HuH-7 (cell line): ENCODE data around the gene NRCAM.
A peak's percentile ranks its signal among the peaks of the same experiment; 100 is the strongest.

Experiments used
- DNase-seq: peaks from one replicate; pipeline ENCODE4 v3.0.0; 2011; ENCODE audit warnings: low spot score

NRCAM gene

DNA sequence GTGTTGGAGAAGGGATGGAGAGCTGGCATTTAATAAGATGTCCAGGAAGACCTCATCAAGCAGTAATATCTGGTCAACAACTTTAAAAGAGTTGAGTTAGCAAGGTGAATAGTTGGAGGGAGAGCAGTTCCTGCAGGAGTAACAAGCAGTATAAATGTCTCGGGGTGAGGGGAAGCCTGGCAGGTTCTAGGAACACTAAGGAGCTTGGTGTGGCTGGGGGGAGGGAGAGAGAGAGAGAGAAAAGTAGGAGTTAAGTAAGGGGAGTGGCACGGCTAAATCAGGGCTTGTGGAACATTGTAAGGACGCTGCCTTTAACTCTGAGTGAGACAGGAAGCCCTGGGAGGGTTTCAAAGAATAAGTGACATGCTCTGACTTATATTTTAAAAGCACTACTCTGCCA is 304.0 kb downstream of the NRCAM start:
- DNase-seq, result no peak

DNA sequence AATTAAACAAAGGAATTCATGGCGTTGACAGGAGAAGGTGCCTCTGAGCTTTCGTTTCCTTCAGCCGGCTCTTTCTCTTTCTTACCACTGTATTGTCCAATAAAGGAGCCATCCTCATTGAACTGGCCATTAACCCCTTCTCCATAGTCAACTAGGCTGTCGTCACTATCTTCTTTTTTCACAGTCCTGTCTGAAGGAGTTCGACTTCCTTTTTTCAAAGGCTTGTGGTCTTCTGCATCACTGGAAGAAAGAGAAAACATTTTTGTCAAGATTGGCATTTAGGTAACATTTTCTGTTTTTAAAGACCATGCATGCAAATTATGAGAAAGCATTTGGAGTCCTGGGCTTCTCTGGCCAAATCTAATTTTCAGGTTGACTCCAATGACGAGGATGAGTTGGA is 306.3 kb downstream of the NRCAM start:
- no peak for DNase-seq

DNA sequence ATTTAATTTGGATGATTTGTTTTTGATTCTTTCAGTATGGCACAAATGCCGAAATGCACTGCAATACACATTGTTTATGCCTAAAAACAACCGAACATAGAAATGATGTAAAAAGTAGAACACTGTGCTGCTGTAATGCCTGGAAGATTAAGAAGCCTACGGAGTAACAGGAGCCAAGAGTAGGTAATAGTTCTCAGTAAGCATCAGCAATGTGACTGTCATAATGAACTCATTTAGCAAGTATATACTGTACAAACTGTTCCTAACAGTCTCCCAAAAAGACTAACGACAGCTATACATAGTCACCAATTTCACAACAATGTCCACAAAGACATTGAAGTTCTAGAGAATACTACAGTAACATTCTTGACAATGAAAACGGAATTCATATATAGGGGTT is 307.1 kb downstream of the NRCAM start:
- no peak for DNase-seq

DNA sequence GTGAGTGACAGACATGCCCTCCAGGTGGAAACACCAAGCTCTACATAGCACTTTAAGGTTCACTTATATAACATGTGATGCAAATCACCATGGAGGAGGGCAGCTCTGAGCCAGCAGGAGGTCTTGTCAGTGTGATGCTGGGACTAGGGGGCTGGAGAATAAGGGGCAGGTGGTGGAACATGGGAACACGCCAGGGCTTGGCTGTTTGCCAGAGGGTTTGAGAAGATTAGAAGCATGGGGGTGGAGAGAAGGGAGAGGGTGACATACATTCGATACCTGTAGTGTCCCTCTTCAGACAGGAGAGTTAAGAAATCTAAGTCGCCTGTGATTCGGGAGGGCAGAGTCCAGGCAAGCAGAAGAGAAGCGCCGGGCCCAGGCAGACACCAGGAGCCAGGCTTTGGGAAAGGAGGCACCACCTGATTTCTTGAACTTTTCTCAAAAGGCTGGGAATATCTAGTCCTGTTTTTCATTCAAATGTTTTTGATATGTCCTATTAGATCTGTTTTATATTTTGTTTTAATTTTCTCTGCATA is 309.1 kb downstream of the NRCAM start:
- no peak for DNase-seq

DNA sequence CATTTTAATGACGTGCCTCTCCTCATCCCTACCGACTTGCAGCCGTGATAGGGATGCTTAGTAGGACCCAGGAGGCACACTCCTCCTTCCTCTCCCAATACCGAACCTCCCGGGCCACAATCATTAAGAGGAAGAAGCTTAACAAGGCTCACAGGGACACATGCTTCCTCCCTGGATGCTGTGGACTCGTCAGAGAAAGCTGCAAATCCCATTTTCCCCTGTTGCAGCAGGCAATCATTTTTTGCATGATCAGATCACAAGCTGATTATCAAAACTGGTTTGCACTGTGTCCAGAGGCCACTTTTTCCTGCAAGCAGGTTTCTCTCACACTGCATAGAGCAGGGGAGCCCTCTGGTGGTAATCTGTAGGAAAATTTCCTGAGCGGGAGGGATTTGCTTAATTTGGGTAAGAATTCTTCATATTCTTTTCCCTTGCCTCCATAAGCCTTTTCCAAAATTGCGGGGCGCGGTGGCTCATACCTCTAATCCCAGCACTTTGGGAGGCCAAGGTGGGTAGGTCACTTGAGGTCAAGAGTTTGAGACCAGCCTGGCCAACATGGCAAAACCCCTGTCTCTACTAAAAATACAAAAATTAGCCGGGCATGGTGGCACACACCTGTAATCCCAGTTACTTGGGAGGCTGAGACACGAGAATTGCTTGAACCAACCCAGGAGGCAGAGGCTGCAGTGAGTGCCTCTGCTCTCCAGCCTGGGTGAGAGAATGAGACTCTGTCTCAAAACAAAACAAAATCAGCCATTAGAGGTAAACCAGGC is 310.0 kb downstream of the NRCAM start:
- DNase-seq, result peak; percentile 64

DNA sequence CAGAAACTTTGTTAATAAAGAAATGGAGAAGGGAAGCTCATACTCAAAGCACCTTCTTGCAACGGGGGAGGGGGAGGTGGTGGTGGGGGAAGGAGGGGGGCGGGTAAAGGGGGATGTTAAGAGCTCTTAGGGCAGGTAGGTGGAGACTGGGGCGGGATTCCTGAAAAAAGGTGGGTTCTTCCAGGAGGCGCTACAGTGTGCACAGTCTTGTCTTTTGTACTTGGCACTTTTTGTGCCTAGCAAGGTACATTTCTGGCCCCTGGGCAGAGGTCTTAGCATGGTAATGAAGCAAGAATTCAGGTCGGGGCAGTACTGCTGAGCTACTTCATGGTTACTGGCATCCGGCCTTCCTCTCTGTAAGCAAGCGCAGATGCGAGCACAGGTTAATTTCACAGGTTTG is 310.8 kb downstream of the NRCAM start:
- no peak for DNase-seq

DNA sequence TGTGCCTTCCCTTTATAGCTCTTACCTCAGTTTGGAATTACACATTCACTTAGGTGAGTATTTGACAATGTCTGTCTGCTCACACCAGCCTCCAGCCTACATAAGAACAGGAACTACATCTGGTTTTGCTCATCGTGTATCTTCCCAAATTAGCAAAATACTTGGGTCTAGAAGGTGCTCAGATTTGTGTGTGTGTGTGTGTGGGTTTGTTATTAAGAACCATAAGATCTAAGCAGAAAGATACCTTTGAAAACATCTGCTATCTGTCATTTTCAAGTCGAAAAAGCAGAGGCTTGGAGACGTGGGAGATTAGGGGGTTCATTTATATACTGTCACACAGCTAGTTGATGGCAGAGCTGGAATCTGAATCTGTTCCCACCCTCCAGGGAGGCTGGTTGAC is 311.3 kb downstream of the NRCAM start:
- no peak for DNase-seq

DNA sequence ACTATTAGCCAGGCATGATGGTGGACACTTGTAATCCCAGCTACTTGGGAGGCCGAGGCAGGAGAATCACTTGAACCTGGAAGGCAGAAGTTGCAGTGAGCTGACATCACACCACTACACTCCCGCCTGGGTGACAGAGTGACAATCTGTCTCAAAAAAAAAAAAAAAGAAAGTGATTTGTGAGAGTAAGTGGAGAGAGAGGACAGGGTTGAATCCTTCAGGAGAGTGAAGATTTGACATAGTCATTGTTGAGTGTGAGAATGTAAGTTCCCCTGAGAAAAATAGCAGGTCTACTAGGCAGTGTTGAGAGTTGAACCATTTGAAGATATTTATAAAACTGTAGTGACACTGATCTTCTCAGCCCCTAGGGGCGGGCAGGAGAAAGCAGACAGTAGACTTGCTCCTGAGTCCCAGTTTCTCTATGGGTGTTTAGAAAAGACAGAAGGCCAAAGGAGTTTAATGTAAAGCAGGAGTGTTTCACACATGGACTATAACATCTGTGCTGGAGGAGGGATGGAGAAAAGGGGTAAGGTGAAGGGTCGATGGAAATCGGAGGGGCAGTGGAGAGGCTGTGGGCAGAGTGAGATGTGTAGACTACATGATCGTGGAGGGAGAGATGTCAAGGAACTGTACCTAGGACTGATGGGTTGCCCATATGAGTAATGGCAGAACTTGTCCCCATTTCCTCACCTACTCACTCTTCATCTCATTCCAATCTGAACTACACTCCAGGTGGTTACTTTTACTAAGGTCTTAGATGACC is 312.4 kb downstream of the NRCAM start:
- DNase-seq, result no peak

DNA sequence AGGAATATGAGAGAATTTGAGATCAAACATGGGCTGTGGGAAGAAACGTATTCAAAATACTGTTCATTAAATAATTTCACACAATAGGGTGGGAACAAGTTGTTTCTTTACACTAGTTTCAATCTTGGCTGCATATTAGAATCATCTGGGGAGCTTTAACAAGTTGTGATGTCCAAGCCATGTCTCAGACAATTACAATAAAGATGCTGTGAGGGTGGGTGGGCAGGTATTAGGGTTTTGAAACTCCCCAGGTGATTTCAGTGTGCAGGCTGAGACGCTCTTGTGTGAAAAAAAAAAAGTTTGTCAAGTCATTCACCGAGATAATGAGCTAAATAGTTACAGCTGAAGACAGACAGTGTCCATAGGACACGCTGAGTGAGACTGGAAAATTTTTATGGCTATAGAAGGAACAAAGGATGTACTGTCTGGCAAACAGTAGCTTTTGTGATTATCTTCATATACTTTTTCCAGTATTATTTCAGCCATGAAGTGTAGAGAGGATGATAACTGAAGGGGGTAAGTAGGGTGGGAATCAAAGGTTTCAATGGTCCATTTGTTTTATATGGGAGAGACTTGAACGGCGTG is 313.5 kb downstream of the NRCAM start:
- no peak for DNase-seq

DNA sequence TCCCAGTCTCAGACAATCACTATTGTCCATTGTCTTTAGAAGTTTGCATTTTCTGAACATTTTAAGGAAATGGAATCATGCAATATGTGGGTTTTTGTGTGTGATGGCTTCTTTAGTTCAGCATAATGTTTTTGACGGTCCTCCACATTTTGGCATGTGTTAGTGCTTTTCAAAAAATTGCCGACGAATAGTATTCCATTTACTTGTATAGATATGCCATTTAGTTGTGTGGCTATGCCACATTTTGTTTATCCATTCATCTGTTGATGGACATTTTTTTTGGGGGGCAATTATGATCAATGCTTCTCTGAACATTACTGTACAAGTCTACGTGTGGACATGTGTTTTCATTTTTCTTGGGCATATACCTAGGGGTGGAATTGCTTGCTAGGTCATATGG is 314.1 kb downstream of the NRCAM start:
- DNase-seq, result no peak

DNA sequence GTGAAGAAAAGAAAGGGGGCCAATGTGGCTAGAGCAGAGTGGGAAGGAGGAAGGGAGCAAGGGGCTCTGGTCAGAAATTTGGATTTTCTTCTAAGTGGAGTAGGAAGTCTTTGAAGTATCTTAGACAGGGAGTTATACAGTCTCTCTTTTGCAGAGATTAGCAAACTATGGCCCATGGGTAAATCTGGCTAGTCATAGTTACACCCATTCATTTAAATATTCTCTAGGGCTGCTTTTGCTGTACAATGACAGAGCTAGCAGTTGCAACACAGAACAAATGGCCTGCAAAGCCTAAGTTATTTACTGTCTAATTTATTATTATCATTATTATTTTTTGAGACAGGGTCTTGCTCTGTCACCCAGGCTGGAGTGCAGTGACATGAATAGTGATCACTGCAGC is 315.6 kb downstream of the NRCAM start:
- no peak for DNase-seq

DNA sequence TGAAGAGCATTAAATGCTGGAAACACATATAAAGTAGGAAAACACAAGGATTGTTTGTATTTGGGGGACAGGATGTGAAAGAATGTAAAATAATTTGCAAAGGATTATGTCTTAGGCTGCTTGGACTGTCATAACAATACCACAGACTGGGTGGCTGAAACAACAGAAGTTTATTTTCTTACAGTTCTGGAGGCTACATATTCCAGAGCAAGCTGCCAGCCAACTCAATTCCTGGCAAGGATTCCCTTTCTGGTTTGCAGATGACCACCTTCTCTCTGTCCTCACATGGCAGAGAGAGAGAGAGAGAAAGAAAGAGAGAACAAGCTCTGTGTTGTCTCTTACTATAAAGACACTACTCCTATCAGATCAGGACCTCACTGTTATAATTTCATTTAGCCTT is 317.3 kb downstream of the NRCAM start:
- no peak for DNase-seq

DNA sequence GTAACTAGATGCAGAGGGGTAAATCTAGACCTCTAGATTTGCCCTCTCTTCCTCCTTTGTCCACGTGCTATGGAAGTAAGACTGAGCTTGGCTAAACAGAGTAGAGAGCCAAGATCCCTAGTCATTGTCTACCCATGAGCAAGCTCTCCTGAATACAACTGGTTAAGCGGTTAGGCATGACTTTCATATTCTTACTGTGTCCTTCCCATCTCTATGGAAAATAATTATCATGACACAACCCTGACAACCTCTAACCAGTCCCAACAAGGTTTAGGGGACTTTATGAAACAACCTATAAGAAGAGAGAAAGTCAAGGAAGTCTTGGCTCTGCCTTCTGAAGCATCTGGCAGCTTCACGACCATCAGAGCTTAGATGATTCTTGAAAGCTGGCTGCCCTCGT is 318.2 kb downstream of the NRCAM start:
- no peak for DNase-seq

DNA sequence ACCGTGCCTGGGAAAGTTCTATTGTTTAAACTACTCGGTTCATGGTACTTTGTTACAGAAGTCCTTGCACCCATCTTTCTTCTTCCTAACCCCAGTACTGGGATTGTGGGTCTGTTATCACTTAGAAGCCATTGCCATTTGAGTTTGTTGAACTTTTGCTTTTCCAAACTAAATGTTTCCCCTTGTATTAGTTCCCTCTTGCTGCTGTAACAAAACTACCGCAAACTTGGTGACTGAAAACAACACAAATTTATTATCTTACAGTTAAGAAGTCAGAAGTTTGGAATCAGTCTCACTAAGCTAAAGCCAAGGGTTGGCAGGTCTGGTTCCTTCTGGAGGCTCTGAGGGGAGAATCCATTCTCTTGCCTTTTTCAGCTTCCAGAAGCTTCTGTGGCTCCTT is 319.2 kb downstream of the NRCAM start:
- DNase-seq, result no peak

DNA sequence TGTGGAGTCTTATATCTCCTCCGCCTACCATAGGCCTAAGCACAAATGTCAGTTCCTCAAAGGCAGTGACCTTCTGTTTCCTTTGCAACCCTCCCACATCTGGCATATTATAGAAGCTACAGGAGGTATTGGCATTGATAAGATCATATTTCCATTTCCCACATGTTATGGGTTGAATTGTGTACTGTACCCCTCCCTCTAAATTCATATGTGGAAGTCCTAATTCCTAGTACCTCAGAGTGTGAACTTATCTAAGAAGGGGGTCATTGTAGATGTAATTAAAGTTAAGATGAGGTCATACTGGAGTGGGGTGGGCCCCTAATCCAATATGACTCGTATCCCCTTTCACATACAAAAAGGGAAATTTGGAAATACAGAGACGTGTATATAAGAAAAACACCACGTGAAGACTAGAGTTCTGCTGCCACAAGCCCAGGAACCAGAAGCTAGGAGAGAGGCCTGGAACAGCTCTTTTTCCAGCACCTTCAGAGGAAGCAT is 320.0 kb downstream of the NRCAM start:
- DNase-seq, result no peak

DNA sequence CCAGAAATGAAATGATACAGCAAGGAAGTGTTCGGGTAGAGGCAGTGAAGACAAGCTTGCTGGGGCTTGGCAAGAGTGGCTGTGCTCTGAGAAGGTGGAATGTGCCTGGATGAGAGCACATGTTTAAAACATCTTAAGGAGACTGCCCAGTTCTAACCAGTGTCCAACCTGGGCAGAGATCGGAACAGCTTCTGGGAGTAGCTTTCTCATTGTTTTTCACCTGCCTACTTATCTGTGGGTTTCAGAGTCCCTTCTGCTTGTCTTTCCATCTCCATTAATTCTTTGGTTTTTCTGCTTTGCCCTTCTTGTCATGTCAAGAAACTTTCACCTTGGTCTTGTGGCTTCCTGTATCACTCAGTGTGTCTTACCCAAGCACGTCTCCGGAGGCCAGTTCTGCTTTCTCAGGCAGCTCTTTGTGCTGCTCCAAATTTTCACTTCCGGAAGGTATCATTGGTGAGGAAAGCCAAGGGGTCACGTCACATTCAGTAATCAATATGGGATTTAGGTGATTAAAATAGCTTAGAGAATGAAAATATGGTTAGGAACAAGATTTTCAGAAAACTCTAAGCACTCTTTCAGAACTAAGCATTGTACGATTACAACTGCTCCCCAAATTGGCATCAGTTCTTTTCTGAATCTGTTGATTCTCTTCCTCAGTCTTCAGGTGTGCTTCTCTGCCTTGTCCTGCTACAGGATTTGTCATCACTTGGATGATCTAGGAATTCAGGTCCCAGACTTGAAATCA is 320.6 kb downstream of the NRCAM start:
- DNase-seq, result no peak

DNA sequence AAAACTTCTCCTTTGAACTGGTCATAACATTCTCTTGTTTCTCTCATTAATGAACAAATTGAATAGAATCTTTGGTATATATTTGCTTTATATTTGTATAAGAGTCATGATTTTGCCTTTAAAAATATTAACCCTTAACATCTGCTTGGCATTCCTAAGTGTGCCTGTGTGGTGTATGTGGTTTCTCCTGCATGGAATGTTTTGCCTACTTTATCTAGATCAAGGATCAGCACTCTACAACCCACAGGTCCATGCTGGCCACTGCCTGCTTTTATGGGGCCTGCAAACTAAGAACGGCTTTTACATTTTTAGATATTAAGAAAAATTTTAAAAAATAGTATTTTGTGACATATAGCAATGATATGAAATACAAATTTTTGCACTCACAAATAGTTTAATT is 321.8 kb downstream of the NRCAM start:
- no peak for DNase-seq

DNA sequence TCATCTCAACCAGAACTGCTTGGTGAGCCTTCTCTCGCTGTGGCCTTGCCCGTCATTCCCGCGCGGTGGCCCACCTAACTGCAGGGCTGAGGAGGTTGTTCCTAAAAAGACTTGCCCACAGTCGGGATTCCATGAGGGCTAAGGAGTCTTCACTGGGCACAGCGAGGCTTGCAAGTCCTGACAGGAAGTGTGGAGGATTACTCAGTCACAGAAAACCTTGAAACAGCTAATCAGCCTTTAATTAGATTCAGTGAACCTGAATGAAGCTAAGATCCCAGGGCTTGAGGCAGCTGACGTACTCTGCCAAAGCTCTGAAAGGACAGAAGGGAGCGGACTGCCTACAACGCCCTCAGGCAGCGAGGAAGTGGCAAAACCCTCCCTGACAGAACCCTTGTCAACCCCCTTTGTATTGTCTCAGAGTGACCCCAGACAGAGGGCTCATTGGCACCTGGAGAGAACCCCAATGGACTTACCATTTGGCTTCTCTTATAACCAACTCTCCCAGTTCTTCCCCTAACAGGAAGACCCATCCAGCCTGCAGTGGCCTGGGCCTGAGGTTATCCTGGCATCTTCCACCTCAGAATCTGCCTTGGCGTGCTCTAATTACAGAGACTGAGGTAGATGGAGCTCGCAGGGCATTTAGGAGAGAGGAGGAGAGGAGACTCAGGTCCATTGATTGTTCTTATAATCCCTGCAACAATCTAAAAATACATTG is 323.5 kb downstream of the NRCAM start:
- DNase-seq, result no peak

DNA sequence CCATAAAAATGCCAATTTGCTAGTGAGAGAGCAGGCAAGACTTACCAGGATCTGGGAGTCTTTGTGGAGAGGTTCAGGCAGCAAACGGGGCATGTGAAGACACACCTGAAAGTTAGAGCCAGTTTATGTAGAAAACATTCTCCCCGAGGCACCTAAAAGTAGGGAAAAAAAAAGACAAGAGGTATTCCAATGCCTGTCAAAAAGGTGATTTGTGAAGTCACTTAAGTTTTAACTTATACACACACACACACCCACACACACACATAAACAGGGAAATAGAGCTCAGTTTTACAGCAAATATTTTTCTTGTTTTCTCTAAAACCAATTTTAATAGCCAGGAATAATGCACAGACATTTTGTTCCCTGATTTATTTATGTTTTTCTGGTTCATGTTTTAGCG is 326.0 kb downstream of the NRCAM start, which contains the start of gene LAMB4:
LAMB4 (minus strand) TSS at position 101 of the 400 bp plus-strand sequence. CDS start 7,197 bp downstream, outside the sequence.
- no peak for DNase-seq

DNA sequence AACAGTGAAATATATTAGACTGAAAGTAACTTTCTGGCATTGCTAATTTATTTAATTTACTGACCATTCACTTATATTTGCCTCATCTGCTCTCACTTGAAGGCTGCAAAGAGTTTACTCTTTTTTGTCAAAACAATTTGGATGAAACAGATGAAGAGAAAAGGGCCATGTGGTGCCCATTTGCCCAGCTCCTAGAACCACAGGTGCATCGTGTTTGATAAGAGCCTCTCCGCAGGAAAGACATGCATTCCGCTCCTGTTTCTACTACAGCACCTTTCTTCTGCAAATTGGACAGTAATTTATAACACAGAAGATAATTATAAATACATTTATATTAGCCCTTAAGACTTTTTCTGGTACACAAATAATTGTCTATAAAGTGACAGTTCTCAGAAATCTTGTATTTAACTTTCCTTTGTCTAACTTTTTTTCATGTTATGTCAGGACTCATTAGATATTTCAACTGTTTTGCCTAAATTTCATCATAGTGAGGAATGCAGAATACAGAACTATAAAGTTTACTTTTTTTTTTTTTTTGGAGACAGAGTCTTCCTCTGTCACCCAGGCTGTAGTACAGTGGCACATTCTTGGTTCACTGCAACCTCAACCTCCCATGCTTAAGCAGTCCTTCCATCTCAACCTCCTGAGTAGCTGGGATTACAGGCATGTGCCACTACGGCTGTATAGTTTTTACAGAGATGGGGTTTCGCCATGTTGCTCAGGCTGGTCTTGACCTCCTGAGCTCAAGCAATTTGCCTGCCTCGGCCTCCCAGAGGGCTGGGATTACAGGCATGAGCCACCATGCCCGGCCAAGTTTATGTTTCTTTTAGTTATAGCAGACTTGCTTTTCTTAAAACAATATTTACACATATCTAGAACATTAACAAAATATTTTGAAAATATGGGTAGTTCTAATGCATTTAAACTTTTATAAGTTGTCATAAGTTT is 326.9 kb downstream of the NRCAM start:
- no peak for DNase-seq
